Colonic mucosa (tissue), 4 donors: Measurements from ENCODE around the gene EPN2. TPM values are rescaled to one million over a fixed set of nuclear protein-coding genes. Genes with fewer than 3 reads are reported as not detected.

Experiments
- DNase-seq: peaks from one replicate; pipeline ENCODE4 v3.0.0-alpha.2; 2020
- H3K27ac ChIP-seq: fragments of 200-600 bp; one replicate; pipeline ENCODE4 v1.8.0; 2021
- H3K27me3 ChIP-seq: fragments of 200-600 bp; one replicate; pipeline ENCODE4 v1.8.0; 2021
- H3K36me3 ChIP-seq: fragments of 200-600 bp; one replicate; pipeline ENCODE4 v1.8.0; 2021
- H3K4me1 ChIP-seq: fragments of 200-600 bp; one replicate; pipeline ENCODE4 v1.8.0; 2021; ENCODE audit warnings: mild to moderate bottlenecking
- H3K4me3 ChIP-seq: fragments of 200-600 bp; one replicate; pipeline ENCODE4 v1.8.0; 2021
- H3K9ac ChIP-seq, 2 donors: one replicate each; pipeline ENCODE4 v1.7.0; 2013; ENCODE audit warnings: control low read depth in 2 of 2, low read depth in 2 of 2, low read length in 2 of 2
- H3K9me3 ChIP-seq: fragments of 200-600 bp; one replicate; pipeline ENCODE4 v1.8.0; 2021
- intact Hi-C: fragments of 100-400 bp; cut with DNase I; formaldehyde crosslinking; loops from one replicate; pipeline ENCODE4 v1.14.1; 2022
- total RNA-seq, 2 donors: library from RNA; stranded (reverse); fragmentation: NEBNext Ultra II Directional in 1 of 2; extraction: Animal tissue kit (Norgen Biotek cat#: 25700) in 1 of 2; gene quantifications; one replicate each; pipeline ENCODE4 v1.2.1, GENCODE V29; 2021
- TF ChIP-seq, protein P1 (sequence below): fragments of 200-600 bp; IDR thresholded peaks from one replicate; pipeline ENCODE4 v1.8.0; 2022; ENCODE audit warnings: antibody characterized with exemption, mild to moderate bottlenecking
- donor health status: healthy.
- donor health status: DM: no; HTN: no; CAD: no.
- donor health status: DM: no; HTN: no; CAD: no.

EPN2 gene
- total RNA-seq, 2 donors from 2014 or later = 34.7 to 36.3 TPM

DNA sequence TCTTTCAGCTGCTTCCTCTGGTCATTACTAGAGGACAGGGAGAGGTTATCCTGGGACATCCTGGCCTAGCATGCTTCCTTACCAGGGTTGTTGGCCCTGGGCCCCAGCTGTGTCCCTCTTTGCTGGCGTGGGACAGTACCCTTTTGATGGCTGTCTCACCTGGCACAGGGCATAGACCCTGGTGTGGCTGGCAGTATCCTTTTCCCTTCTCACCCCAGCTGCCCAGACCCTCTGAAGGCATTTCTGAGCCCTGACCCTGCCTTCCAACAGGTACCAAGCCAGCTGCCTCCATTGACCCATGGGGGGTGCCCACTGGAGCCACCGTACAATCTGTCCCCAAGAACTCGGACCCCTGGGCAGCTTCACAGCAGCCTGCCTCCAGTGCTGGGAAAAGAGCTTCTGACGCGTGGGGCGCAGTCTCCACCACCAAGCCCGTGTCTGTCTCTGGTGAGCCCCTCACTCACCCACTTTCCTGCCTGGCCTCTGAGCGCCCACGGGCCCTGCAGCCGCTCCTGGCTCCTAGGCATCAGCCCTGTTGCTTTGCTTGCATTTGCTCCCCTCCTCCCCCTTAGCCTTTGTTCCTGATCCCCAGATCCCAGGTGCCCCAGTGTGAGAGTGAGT lies 91.4 kb downstream of the EPN2 start:
- Histone ChIP-seq H3K9me3 (no peaks in the 10 kb centered on the region), H3K36me3 (no peaks in the 10 kb centered on the region), H3K27me3 (no peaks in the 10 kb centered on the region), H3K4me1 (no peaks in the 10 kb centered on the region), H3K27ac (no peak overlapping the region), H3K4me3 (no peak overlapping the region), H3K9ac (no peak overlapping the region)
- TF ChIP-seq, protein P1, sequence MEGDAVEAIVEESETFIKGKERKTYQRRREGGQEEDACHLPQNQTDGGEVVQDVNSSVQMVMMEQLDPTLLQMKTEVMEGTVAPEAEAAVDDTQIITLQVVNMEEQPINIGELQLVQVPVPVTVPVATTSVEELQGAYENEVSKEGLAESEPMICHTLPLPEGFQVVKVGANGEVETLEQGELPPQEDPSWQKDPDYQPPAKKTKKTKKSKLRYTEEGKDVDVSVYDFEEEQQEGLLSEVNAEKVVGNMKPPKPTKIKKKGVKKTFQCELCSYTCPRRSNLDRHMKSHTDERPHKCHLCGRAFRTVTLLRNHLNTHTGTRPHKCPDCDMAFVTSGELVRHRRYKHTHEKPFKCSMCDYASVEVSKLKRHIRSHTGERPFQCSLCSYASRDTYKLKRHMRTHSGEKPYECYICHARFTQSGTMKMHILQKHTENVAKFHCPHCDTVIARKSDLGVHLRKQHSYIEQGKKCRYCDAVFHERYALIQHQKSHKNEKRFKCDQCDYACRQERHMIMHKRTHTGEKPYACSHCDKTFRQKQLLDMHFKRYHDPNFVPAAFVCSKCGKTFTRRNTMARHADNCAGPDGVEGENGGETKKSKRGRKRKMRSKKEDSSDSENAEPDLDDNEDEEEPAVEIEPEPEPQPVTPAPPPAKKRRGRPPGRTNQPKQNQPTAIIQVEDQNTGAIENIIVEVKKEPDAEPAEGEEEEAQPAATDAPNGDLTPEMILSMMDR = no peak
- intact Hi-C loops = no loop called here
- DNase-seq = no peak

DNA sequence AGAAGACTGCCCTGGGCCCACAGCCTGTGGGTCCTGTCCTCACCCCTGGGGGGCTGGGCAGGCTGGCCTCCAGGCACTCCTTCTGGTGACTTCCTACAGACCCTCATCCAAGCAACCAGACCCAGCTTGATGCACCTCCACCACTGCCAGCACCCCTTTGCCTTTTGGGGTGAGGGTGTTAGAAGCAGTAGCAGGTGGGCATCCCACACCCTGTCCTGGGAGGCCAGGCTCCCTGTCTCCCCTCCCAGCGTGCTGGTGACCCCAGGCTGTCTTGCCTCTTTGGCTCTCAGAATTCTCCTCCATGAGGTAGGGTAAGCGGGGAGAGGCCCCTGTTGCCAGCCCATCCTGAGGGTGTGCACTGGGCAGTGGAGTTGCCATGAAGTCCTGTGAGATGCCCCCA lies 92.0 kb downstream of the EPN2 start:
- no peak overlapping the region for H3K9ac ChIP-seq
- H3K4me1 ChIP-seq = no peaks in the 10 kb centered on the region
- TF ChIP-seq, protein P1 = no peak
- no peak overlapping the region for H3K4me3 ChIP-seq
- H3K27me3 ChIP-seq = no peaks in the 10 kb centered on the region
- intact Hi-C loops = no loop called here
- DNase-seq = no peak
- H3K27ac ChIP-seq = no peak overlapping the region
- no peaks in the 10 kb centered on the region for H3K36me3 ChIP-seq
- no peaks in the 10 kb centered on the region for H3K9me3 ChIP-seq

DNA sequence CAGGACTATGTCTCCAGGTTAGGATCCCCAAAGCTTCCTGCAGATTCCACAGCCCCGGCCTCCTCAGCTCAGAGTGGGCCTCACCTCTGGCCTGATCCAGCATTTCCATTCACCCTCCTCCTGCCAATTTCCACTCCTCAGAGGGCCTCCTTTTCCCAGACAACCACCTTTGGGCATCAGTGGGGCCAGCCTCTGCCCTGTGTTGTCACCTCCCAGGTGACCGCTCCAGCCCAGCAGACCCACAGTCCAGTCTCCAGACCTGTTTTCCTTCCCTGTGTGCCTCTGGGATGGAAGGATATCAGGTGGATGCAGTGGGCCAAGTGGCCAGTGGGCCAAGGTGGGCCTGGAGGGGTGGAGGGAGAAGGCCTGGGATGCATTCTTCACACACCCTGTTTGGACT lies 92.7 kb downstream of the EPN2 start:
- H3K4me1 ChIP-seq = no peaks in the 10 kb centered on the region
- no peak overlapping the region for H3K27ac ChIP-seq
- H3K9me3 ChIP-seq = no peaks in the 10 kb centered on the region
- TF ChIP-seq, protein P1 = no peak
- H3K27me3 ChIP-seq = no peaks in the 10 kb centered on the region
- no peak overlapping the region for H3K4me3 ChIP-seq
- DNase-seq = no peak
- no peaks in the 10 kb centered on the region for H3K36me3 ChIP-seq
- intact Hi-C loops = no loop called here
- no peak overlapping the region for H3K9ac ChIP-seq

DNA sequence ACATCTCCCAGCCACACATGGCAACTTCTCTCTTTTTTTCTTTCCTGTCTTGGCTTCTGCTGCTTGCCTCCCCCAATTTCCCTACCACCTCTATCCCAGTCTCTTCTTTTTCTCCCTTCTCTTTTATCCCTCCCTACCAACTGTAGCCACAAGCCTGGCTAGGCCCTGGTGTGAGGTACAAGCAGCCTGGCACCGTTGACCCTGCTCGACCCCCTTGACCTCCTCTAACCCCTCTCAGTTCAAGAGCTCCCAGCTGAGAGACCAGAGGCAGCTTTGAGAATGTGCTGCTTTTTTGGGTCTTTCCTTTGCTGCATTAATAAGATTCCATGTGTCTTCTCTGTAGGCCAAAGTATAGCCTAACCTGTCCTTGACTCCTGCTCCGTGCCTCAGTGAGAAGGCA lies 93.1 kb downstream of the EPN2 start:
- intact Hi-C loops = no loop called here
- Histone ChIP-seq H3K9me3 (no peaks in the 10 kb centered on the region), H3K4me3 (no peak overlapping the region), H3K9ac (no peak overlapping the region), H3K27me3 (no peaks in the 10 kb centered on the region), H3K4me1 (no peaks in the 10 kb centered on the region), H3K36me3 (no peaks in the 10 kb centered on the region), H3K27ac (no peak overlapping the region)
- no peak for DNase-seq
- TF ChIP-seq, protein P1 = no peak

GRCh38 chr17:19331134-19331533 lies 94.0 kb downstream of the EPN2 start:
- Histone ChIP-seq H3K4me1 (no peaks in the 10 kb centered on the region), H3K4me3 (no peak overlapping the region), H3K27me3 (no peaks in the 10 kb centered on the region), H3K9me3 (no peaks in the 10 kb centered on the region), H3K27ac (no peak overlapping the region), H3K36me3 (no peaks in the 10 kb centered on the region), H3K9ac (no peak overlapping the region)
- TF ChIP-seq, protein P1 = no peak
- DNase-seq = no peak
- intact Hi-C loops = no loop called here
